Neural cell (in vitro differentiated cells): ENCODE measurements around the gene PTPRF. TPM values are rescaled to one million over a fixed set of nuclear protein-coding genes. Genes with fewer than 3 reads are reported as not detected.

Experiments used
- H2AFZ ChIP-seq: fragments of 200-600, 300-800 bp; sonication (generic), shearing (Covaris generic); 2 replicates; pipeline ENCODE4 v1.6.0; 2014; ENCODE audit warnings: low read depth, mild to moderate bottlenecking, antibody characterized with exemption, low read length, moderate library complexity
- H3F3A ChIP-seq: fragments of 200-600 bp; shearing (Covaris generic); 2 replicates; pipeline ENCODE4 v1.6.1; 2016; ENCODE audit warnings: mild to moderate bottlenecking, moderate library complexity, mixed read lengths, antibody characterized with exemption, low read length; ENCODE audit not compliant: insufficient read depth, poor library complexity, severe bottlenecking
- H3K27ac ChIP-seq: fragments of 200-600, 300-800 bp; sonication (generic), shearing (Covaris generic); 2 replicates; pipeline ENCODE4 v1.5.1; 2014; ENCODE audit warnings: mild to moderate bottlenecking, low read length, moderate library complexity
- H3K27me3 ChIP-seq: fragments of 300-800, 200-600 bp; sonication (generic), shearing (Covaris generic); 2 replicates; pipeline ENCODE4 v1.6.0; 2014; ENCODE audit warnings: mild to moderate bottlenecking, low read depth, low read length, moderate library complexity; ENCODE audit not compliant: insufficient read depth
- H3K36me3 ChIP-seq: fragments of 300-800, 200-600 bp; sonication (generic), shearing (Covaris generic); 2 replicates; pipeline ENCODE4 v1.5.1; 2014; ENCODE audit warnings: mild to moderate bottlenecking, antibody characterized with exemption, low read length, moderate library complexity; ENCODE audit not compliant: insufficient read depth
- H3K4me2 ChIP-seq: fragments of 300-800, 200-600 bp; sonication (generic), shearing (Covaris generic); 2 replicates; pipeline ENCODE4 v1.6.0; 2014; ENCODE audit warnings: mild to moderate bottlenecking, low read length
- H3K4me3 ChIP-seq: fragments of 300-800, 200-600 bp; sonication (generic), shearing (Covaris generic); 2 replicates; pipeline ENCODE4 v1.5.1; 2014; ENCODE audit warnings: mild to moderate bottlenecking, low read length, moderate library complexity
- H3K79me2 ChIP-seq: fragments of 200-600 bp; shearing (Covaris generic); replicated peaks from 2 replicates; pipeline ENCODE4 v1.6.0; 2014; ENCODE audit warnings: mild to moderate bottlenecking, low read length, moderate library complexity; ENCODE audit not compliant: insufficient read depth
- H3K9ac ChIP-seq: fragments of 300-800, 200-600 bp; sonication (generic), shearing (Covaris generic); 2 replicates; pipeline ENCODE4 v1.6.1; 2016; ENCODE audit warnings: mild to moderate bottlenecking, low read length, mixed read lengths
- H3K9me2 ChIP-seq: fragments of 200-600 bp; shearing (Covaris generic); 2 replicates; pipeline ENCODE4 v1.6.1; 2016; ENCODE audit warnings: mild to moderate bottlenecking, low read length, mixed read lengths; ENCODE audit not compliant: insufficient read depth
- H3K9me3 ChIP-seq: fragments of 200-600, 300-800 bp; sonication (generic), shearing (Covaris generic); 2 replicates; pipeline ENCODE4 v1.6.1; 2016; ENCODE audit warnings: mild to moderate bottlenecking, mixed run types, low read length, moderate library complexity, mixed read lengths
- H4K20me1 ChIP-seq: fragments of 200-600 bp; shearing (Covaris generic); 2 replicates; pipeline ENCODE4 v1.6.1; 2016; ENCODE audit warnings: mild to moderate bottlenecking, mixed run types; ENCODE audit not compliant: insufficient read depth
- CTCF ChIP-seq: fragments of 450-650 bp; IDR thresholded peaks from 2 replicates; pipeline ENCODE4 v1.5.1; 2014; ENCODE audit warnings: antibody characterized with exemption, mild to moderate bottlenecking, moderate library complexity; ENCODE audit not compliant: poor library complexity, severe bottlenecking
- EP300 ChIP-seq: fragments of 450-650 bp; conservative IDR thresholded peaks from 2 replicates; pipeline ENCODE4 v1.6.1; 2014; ENCODE audit warnings: antibody characterized with exemption, mild to moderate bottlenecking, moderate library complexity; ENCODE audit not compliant: poor library complexity, severe bottlenecking
- EZH2 ChIP-seq: fragments of 200-600, 300-800 bp; shearing (Covaris generic), sonication (generic); IDR thresholded peaks from 2 replicates; pipeline ENCODE4 v1.6.1; 2014; ENCODE audit warnings: antibody characterized with exemption, low read length, borderline replicate concordance, mild to moderate bottlenecking; ENCODE audit not compliant: insufficient read depth, poor library complexity, severe bottlenecking
- MXI1 ChIP-seq: fragments of 450-650 bp; conservative IDR thresholded peaks from 2 replicates; pipeline ENCODE4 v1.6.1; 2014; ENCODE audit warnings: antibody characterized with exemption, mild to moderate bottlenecking; ENCODE audit not compliant: poor library complexity, severe bottlenecking
- POLR2AphosphoS5 ChIP-seq: IDR thresholded peaks from 2 replicates; pipeline ENCODE4 v1.6.1; 2012
- RAD21 ChIP-seq: fragments of 450-650 bp; conservative IDR thresholded peaks from 2 replicates; pipeline ENCODE4 v1.6.1; 2014; ENCODE audit warnings: antibody characterized with exemption, mild to moderate bottlenecking, moderate library complexity
- REST ChIP-seq: IDR thresholded peaks from 2 replicates; pipeline ENCODE4 v1.6.1; 2012; ENCODE audit warnings: borderline replicate concordance
- SMC3 ChIP-seq: fragments of 450-650 bp; conservative IDR thresholded peaks from 2 replicates; pipeline ENCODE4 v1.6.1; 2014; ENCODE audit warnings: antibody characterized with exemption, mild to moderate bottlenecking, moderate library complexity; ENCODE audit not compliant: poor library complexity
- TAF1 ChIP-seq: IDR thresholded peaks from 2 replicates; pipeline ENCODE4 v1.6.1; 2012; ENCODE audit warnings: low read depth
- polyA plus RNA-seq: library from polyadenylated mRNA; depleted of rRNA; stranded (reverse); fragments of >200 nt; gene quantifications from 2 replicates; pipeline ENCODE4 v1.2.3, GENCODE V29; 2014

PTPRF gene
- polyA plus RNA-seq, 1 donor from 2014 or later = 66.6 TPM

GRCh38 chr1:43580039-43580438, 49.4 kb downstream of the PTPRF start:
- Histone ChIP-seq H3K27me3 (no peaks in the 10 kb centered on the region), H3K27ac (no peak overlapping the region), H3K36me3 (peaks cover 10% of the 10 kb centered on the region), H2AFZ (no peak overlapping the region), H3K79me2 (no peaks in the 10 kb centered on the region), H3F3A (no peaks in the 10 kb centered on the region), H3K9me3 (no peaks in the 10 kb centered on the region), H3K4me3 (no peak overlapping the region), H3K9me2 (no peaks in the 10 kb centered on the region), H4K20me1 (no peaks in the 10 kb centered on the region), H3K9ac (no peak overlapping the region), H3K4me2 (no peak overlapping the region)
- TF ChIP-seq MXI1 (no peak), TAF1 (no peak), RAD21 (no peak), SMC3 (no peak), CTCF (no peak), EZH2 (no peak), EP300 (no peak), POLR2AphosphoS5 (no peak), REST (no peak)

- Histone ChIP-seq H4K20me1 (no peaks in the 10 kb centered on the region), H3K27me3 (no peaks in the 10 kb centered on the region), H3F3A (no peaks in the 10 kb centered on the region), H3K36me3 (no peaks in the 10 kb centered on the region), H3K4me3 (no peak overlapping the region), H3K9me3 (no peaks in the 10 kb centered on the region), H3K79me2 (no peaks in the 10 kb centered on the region), H3K27ac (no peak overlapping the region), H3K9ac (no peak overlapping the region), H2AFZ (no peak overlapping the region), H3K9me2 (no peaks in the 10 kb centered on the region), H3K4me2 (no peak overlapping the region)
- TF ChIP-seq REST = no peak
- TF ChIP-seq EZH2 = no peak
- no peak for TF ChIP-seq SMC3
- no peak for TF ChIP-seq EP300
- TF ChIP-seq MXI1 = no peak
- TF ChIP-seq POLR2AphosphoS5 = no peak
- TF ChIP-seq RAD21 = no peak
- TF ChIP-seq CTCF = no peak
- no peak for TF ChIP-seq TAF1
Observed at GRCh38 chr1:43582162-43582566, 51.5 kb downstream of the PTPRF start.
